Activated T-helper 1 cell treated with Interleukin-2 at 50 U/mL for 16 hours (primary cell): ENCODE measurements around the gene SPIN1.
A peak's percentile ranks its signal among the peaks of the same experiment; 100 is the strongest.

Experiments used
- DNase-seq: peaks from one replicate; pipeline ENCODE4 v3.0.0-alpha.2; 2020; ENCODE audit warnings: low read depth

SPIN1 gene

GRCh38 chr9:88388886-88389605, 802 bp downstream of the SPIN1 start:
- DNase-seq: peak; percentile 18

- no peak for DNase-seq
Observed at GRCh38 chr9:88390371-88390990, 2.2 kb downstream of the SPIN1 start.

GRCh38 chr9:88391236-88391635, 3.0 kb downstream of the SPIN1 start:
- DNase-seq: no peak

- no peak for DNase-seq
Observed at GRCh38 chr9:88391921-88392320, 3.7 kb downstream of the SPIN1 start.

GRCh38 chr9:88392549-88392948, 4.3 kb downstream of the SPIN1 start:
- no peak for DNase-seq

- DNase-seq: no peak
Observed at GRCh38 chr9:88396836-88397577, 8.8 kb downstream of the SPIN1 start.

- DNase-seq: no peak
Observed at GRCh38 chr9:88398016-88398415, 9.8 kb downstream of the SPIN1 start.

GRCh38 chr9:88399966-88400365, 11.7 kb downstream of the SPIN1 start:
- no peak for DNase-seq

GRCh38 chr9:88403340-88403739, 15.1 kb downstream of the SPIN1 start:
- no peak for DNase-seq

GRCh38 chr9:88406051-88406450, 17.8 kb downstream of the SPIN1 start:
- no peak for DNase-seq

- no peak for DNase-seq
Observed at GRCh38 chr9:88411471-88411870, 23.2 kb downstream of the SPIN1 start.

- DNase-seq: no peak
Observed at GRCh38 chr9:88414298-88414697, 26.1 kb downstream of the SPIN1 start.

- no peak for DNase-seq
Observed at GRCh38 chr9:88418025-88418424, 29.8 kb downstream of the SPIN1 start.

- DNase-seq: no peak
Observed at GRCh38 chr9:88418715-88419540, 30.7 kb downstream of the SPIN1 start.

GRCh38 chr9:88420227-88420626, 32.0 kb downstream of the SPIN1 start:
- no peak for DNase-seq

- DNase-seq: no peak
Observed at GRCh38 chr9:88421348-88421747, 33.1 kb downstream of the SPIN1 start.

GRCh38 chr9:88425538-88425950, 37.3 kb downstream of the SPIN1 start:
- no peak for DNase-seq

- no peak for DNase-seq
Observed at GRCh38 chr9:88426651-88427050, 38.4 kb downstream of the SPIN1 start.

- DNase-seq: no peak
Observed at GRCh38 chr9:88429595-88430430, 41.6 kb downstream of the SPIN1 start.

GRCh38 chr9:88433583-88434255, 45.5 kb downstream of the SPIN1 start:
- no peak for DNase-seq

GRCh38 chr9:88435336-88435735, 47.1 kb downstream of the SPIN1 start:
- no peak for DNase-seq
